RWPE2 (cell line): Measurements from ENCODE around the gene ADRA2B.

Experiments used
- ATAC-seq: fragments of 200-7000 bp; cut with Tn5 transposase; 3 replicates; pipeline ENCODE4 v1.9.1; 2021; ENCODE audit warnings: low read depth
- DNase-seq: peaks from one replicate; pipeline ENCODE4 v3.0.0-alpha.2; 2020; ENCODE audit warnings: low spot score
- H3K27ac ChIP-seq: fragments of 450-650 bp; 2 replicates; pipeline ENCODE4 v1.5.1; 2017; ENCODE audit warnings: mild to moderate bottlenecking; ENCODE audit not compliant: poor library complexity, severe bottlenecking
- H3K27me3 ChIP-seq: fragments of 250-450 bp; sonication (Bioruptor Pico); 2 replicates; pipeline ENCODE4 v1.5.1; 2021; ENCODE audit warnings: mild to moderate bottlenecking, moderate library complexity; ENCODE audit not compliant: insufficient read depth, poor library complexity, severe bottlenecking
- H3K36me3 ChIP-seq: fragments of 250-450 bp; sonication (Bioruptor Pico); 2 replicates; pipeline ENCODE4 v1.5.1; 2020; ENCODE audit warnings: low read depth, mild to moderate bottlenecking, moderate library complexity
- H3K4me1 ChIP-seq: fragments of 250-450 bp; sonication (Bioruptor Pico); 2 replicates; pipeline ENCODE4 v1.5.1; 2021; ENCODE audit warnings: mild to moderate bottlenecking, moderate library complexity; ENCODE audit not compliant: insufficient read depth, poor library complexity, severe bottlenecking
- H3K4me3 ChIP-seq: fragments of 250-450 bp; sonication (Bioruptor Pico); 2 replicates; pipeline ENCODE4 v1.5.1; 2021; ENCODE audit warnings: mild to moderate bottlenecking, moderate library complexity; ENCODE audit not compliant: severe bottlenecking
- H3K9me3 ChIP-seq: fragments of 250-450 bp; sonication (Bioruptor Pico); 2 replicates; pipeline ENCODE4 v1.5.1; 2021; ENCODE audit warnings: mild to moderate bottlenecking, moderate library complexity; ENCODE audit not compliant: severe bottlenecking
- TF ChIP-seq, protein P1 (sequence below): fragments of 450-650 bp; IDR thresholded peaks from one replicate; pipeline ENCODE4 v1.5.1; 2017; ENCODE audit warnings: mild to moderate bottlenecking, moderate library complexity; ENCODE audit not compliant: poor library complexity, severe bottlenecking

The ADRA2B gene

DNA sequence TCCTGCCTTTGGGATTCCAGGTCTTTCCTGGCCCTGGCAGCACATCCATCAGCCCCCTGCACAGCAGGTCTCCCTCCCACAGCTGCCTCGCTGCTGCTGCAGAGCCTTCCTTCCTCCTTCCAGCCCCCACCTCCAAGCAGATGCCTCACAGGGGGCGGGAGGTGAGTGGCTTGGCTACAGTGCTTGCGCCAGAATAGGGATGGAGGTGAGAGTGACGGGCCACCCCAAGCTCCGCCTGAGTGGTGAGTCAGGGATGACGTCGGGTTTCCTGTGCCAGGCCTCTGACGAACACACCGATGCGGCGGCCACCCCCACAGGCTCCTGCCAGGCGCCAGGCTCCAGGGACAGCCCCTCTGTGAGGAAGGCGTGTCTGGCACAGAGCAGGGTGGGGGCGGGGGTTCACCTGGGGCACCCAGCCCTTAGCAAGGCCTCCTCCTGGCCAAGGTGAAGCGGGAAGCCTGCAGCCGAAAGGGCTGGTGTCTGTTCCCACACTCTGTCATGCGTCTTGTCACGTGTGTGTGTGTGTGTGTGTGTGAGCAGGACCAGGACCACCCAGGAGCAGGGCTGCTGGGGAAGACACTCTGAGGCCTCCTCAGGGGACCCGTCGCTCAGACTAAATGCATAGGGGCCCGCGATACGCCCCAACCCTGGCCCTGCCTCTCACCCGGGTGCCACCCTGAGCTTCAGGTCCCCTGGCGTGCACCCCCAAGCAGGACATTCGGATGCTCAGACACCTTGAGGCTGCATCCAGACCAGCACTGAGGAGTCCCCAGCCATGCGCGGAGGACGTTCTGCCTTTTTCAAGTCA is 32.2 kb upstream of the ADRA2B start:
- Histone ChIP-seq H3K9me3 (no peaks in the 10 kb centered on the region), H3K4me3 (no peak overlapping the region), H3K36me3 (no peaks in the 10 kb centered on the region), H3K27me3 (no peaks in the 10 kb centered on the region), H3K4me1 (no peaks in the 10 kb centered on the region), H3K27ac (no peak overlapping the region)
- DNase-seq: peak; percentile 85
- ATAC-seq: peak; percentile 68
- TF ChIP-seq, protein P1, sequence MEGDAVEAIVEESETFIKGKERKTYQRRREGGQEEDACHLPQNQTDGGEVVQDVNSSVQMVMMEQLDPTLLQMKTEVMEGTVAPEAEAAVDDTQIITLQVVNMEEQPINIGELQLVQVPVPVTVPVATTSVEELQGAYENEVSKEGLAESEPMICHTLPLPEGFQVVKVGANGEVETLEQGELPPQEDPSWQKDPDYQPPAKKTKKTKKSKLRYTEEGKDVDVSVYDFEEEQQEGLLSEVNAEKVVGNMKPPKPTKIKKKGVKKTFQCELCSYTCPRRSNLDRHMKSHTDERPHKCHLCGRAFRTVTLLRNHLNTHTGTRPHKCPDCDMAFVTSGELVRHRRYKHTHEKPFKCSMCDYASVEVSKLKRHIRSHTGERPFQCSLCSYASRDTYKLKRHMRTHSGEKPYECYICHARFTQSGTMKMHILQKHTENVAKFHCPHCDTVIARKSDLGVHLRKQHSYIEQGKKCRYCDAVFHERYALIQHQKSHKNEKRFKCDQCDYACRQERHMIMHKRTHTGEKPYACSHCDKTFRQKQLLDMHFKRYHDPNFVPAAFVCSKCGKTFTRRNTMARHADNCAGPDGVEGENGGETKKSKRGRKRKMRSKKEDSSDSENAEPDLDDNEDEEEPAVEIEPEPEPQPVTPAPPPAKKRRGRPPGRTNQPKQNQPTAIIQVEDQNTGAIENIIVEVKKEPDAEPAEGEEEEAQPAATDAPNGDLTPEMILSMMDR: no peak

DNA sequence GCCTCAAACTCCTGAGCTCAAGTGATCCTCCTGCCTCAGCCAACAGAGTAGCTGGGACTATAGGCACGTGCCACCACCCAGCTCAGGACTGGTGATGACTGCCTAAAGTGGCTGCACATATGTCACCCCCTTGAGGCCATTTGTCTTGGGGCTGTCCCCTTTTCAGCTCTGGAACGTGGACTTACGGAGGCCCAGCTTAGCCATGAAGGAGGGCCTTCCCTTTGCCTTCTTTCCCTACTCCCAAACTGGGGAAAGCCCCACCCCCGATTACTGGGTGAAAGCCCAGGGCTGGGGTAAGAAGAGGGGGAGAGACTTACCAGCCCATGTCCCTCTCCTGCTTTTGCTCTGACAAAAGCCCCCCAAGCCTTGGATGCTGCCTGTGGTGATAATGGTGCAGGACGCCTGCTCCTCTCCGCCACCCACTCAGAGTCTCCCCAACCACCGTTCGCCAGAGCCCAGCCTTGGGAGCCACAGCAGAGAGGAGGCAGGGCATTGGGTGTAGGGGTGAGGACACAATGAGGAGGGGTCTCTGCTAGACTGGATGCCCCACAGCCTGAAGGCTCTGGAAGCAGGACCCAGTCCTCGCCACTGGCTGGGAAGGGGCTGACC is 31.3 kb upstream of the ADRA2B start:
- Histone ChIP-seq H3K36me3 (no peaks in the 10 kb centered on the region), H3K9me3 (no peaks in the 10 kb centered on the region), H3K4me1 (no peaks in the 10 kb centered on the region), H3K27me3 (no peaks in the 10 kb centered on the region), H3K27ac (no peak overlapping the region), H3K4me3 (no peak overlapping the region)
- TF ChIP-seq, protein P1: no peak
- peak; percentile 37 for DNase-seq
- ATAC-seq: no peak

DNA sequence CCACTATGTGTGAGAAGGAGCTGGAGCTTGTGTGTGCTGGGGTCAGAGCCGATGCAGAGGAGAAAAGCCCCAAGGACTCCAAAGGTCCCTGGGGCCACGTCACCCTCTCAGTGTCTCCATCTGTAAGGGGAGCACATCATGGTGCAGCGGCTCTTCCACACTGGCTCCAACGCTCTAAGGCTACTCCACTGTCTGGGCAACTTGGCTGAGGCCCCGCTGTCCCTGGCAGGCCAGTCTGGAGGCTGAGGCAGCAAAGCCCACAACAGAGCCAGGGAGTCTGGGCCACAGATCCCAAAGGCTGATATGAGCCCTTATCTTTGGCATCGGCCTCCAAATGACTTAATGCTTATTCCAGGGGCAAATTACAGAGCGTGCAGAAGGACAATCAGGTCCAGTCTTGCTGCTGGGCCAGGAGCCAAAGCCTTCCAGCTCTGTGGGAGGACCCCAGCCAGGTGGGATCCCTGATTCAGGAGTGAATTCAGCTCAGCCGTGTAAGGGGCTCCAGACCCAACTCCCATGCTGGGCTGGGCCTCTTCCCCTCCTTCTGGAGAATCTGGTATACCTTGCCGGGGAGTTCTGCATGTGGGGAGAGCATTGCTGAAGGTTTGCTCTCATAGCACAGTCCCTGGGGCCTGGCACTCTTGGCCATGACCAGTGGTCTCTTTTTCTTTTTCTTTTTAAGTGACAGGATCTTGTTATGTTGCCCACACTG is 30.7 kb upstream of the ADRA2B start:
- TF ChIP-seq, protein P1: no peak
- Histone ChIP-seq H3K4me3 (no peak overlapping the region), H3K27ac (no peak overlapping the region), H3K27me3 (no peaks in the 10 kb centered on the region), H3K4me1 (no peaks in the 10 kb centered on the region), H3K36me3 (no peaks in the 10 kb centered on the region), H3K9me3 (no peaks in the 10 kb centered on the region)
- ATAC-seq: no peak
- DNase-seq: peak; percentile 47

DNA sequence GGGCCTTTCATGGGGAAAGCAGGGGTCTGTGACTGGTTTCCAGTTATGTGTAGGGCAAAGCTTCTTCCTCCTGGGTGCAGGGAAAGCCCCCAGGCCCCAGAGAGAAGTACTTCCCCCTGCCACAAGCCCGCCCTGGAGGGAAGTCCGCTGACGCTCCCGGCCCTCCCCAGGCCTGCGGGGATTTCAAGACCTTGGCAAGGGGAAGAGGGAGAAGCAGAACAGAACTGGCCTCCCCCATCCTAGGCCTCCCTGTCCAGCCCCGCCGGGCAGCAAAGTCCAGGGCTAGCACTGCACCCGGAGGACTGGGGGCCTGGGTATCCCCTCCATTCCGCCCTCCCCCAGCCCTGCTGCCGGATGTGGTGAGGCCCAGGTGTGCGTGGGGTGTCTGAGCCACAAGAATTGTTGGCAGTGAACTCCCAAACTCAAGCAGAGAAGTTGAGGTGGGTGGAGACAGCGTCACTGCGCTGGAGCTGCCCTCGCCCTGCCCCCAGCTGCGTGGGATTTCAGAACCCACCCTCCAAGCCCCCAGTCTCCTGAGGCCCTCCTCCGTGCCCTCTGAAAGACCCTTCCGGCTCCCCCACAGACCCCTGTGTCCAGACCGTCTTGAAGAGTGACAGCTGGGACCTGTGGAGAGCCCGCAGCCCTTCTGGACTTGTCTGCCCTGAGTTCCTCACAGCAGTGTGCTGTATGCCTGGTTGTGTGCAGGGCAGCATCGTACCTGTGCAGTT is 29.9 kb upstream of the ADRA2B start:
- Histone ChIP-seq H3K4me1 (no peaks in the 10 kb centered on the region), H3K4me3 (no peak overlapping the region), H3K27me3 (no peaks in the 10 kb centered on the region), H3K9me3 (no peaks in the 10 kb centered on the region), H3K36me3 (no peaks in the 10 kb centered on the region), H3K27ac (no peak overlapping the region)
- TF ChIP-seq, protein P1: no peak
- DNase-seq (peak; percentile 29), ATAC-seq (no peak)
